Measurements from ENCODE around the gene GPX5. TPM values are rescaled to one million over a fixed set of nuclear protein-coding genes. Genes with fewer than 3 reads are reported as not detected.
"Not testable (repeated sequence)": the region's sequence is repeated elsewhere in the genome, so short reads cannot be mapped to it uniquely, and the experiment has no call there.

Gene GPX5
- total RNA-seq, 2 donors from 2014 or later = not detected

DNA sequence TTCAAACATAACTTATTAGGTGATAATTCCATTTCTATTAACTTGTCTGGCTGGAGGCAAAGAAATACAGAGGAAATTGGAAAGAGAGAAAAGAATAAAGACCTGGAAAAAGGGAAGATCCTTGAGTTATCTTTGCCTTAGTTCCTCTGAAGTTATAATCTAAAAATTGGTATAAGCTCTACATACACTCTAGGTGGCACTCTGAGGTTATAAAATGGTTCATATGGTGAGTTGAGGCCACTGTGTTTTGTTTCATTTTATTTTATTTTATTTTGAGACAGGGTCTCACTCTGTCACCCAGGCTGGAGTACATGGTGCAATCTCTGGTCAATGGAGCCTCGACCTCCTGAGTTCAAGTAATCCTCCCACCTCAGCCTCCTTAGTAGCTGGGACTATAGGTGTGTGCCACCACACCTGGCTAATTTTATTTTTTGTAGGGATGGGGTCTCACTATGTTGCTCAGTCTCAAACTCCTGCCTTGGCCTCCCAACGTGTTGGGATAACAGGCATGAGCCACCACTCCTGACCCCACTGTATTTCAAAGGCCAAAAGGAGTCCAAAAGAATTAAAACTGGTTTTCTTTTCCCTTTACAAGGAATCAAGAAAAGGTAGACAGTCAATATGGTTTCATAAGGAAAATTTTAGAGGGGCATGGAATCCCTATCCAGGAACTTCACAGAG, 29.4 kb upstream of the GPX5 start:
- no peak overlapping the region for H3K4me3 ChIP-seq

DNA sequence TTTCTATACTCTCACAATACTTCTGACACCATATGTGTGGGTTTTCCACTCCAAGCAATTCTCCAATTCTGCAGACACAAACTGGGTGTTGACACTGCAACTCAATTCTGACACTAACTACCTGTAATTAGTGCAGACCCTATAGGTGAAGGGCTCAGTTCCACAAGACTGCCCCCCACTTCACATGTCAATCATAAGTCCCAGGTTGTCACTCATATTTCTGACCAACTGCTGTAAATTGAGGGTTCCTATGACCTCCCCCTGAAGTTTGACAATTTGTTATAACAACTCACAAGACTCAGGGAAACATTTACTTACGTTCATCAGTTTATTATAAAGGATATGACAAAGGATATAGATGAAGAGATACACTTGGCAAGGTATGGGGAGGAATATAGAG, 28.4 kb upstream of the GPX5 start:
- TF ChIP-seq, protein P1, sequence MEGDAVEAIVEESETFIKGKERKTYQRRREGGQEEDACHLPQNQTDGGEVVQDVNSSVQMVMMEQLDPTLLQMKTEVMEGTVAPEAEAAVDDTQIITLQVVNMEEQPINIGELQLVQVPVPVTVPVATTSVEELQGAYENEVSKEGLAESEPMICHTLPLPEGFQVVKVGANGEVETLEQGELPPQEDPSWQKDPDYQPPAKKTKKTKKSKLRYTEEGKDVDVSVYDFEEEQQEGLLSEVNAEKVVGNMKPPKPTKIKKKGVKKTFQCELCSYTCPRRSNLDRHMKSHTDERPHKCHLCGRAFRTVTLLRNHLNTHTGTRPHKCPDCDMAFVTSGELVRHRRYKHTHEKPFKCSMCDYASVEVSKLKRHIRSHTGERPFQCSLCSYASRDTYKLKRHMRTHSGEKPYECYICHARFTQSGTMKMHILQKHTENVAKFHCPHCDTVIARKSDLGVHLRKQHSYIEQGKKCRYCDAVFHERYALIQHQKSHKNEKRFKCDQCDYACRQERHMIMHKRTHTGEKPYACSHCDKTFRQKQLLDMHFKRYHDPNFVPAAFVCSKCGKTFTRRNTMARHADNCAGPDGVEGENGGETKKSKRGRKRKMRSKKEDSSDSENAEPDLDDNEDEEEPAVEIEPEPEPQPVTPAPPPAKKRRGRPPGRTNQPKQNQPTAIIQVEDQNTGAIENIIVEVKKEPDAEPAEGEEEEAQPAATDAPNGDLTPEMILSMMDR (IDR thresholded peaks at IDR 0.05) = no peak
- Histone ChIP-seq H3K27me3 (no peaks in the 10 kb centered on the region), H3K27ac (no peak overlapping the region), H3K4me3 (no peak overlapping the region), H3K36me3 (no peaks in the 10 kb centered on the region), H3K4me1 (no peaks in the 10 kb centered on the region), H3K9me3 (no peaks in the 10 kb centered on the region)
- no peak for DNase-seq (ENCODE audit: low spot score)

More for the DNA sequence above, 29.4 kb upstream of the GPX5 start:
- Histone ChIP-seq H3K36me3 (no peaks in the 10 kb centered on the region), H3K27me3 (no peaks in the 10 kb centered on the region), H3K9me3 (no peaks in the 10 kb centered on the region), H3K27ac (no peak overlapping the region), H3K4me1 (no peaks in the 10 kb centered on the region)
- TF ChIP-seq, protein P1 (IDR thresholded peaks at IDR 0.05) = no peak
- no peak for DNase-seq (ENCODE audit: low spot score)

DNA sequence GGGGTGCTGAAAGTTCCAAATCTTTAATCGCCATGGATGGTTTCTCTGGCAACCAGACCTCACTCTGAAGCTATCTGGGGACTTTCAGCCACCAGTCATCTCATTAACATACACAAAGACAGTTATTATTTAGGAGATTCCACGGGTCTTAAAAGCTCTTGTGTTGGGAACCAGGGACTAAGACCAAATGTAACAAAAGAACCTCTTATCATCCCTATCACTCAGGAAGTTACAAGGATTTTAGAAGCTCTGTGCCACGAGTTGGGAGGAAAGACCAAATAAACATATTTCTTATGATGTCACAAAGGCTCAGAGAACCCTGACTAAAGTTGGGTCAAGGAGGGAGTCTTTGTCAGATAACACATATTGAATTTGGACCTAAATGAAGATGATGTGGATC, 27.8 kb upstream of the GPX5 start:
- TF ChIP-seq, protein P1 (IDR thresholded peaks at IDR 0.05) = no peak
- Histone ChIP-seq H3K4me3 (no peak overlapping the region), H3K36me3 (no peaks in the 10 kb centered on the region), H3K27me3 (no peaks in the 10 kb centered on the region), H3K4me1 (no peaks in the 10 kb centered on the region), H3K27ac (no peak overlapping the region), H3K9me3 (no peaks in the 10 kb centered on the region)
- no peak for DNase-seq (ENCODE audit: low spot score)

DNA sequence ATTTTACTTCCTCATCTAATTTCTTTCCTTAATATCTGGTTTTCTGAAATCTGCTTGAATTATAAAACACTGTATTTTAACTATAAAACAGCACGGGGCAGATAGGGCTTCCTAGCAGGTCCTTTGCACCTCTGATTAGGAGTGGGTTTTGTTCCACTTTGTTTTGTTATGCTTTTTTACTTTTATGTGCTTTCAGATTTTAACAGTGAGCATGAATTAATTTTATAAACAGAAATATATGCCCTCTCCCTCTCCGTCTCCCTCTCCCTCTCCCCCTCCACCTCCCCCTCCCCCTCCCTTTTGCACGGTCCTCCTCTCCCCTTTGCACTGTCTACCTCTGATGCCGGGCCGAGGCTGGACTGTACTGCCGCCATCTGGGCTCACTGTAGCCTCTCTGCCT, 24.4 kb upstream of the GPX5 start:
- H3K36me3 ChIP-seq = no peaks in the 10 kb centered on the region
- H3K27ac ChIP-seq = no peak overlapping the region
- no peaks in the 10 kb centered on the region for H3K4me1 ChIP-seq
- H3K4me3 ChIP-seq = no peak overlapping the region
- no peaks in the 10 kb centered on the region for H3K27me3 ChIP-seq
- no peaks in the 10 kb centered on the region for H3K9me3 ChIP-seq
- TF ChIP-seq, protein P1 (IDR thresholded peaks at IDR 0.05) = no peak
- DNase-seq (ENCODE audit: low spot score) = no peak

DNA sequence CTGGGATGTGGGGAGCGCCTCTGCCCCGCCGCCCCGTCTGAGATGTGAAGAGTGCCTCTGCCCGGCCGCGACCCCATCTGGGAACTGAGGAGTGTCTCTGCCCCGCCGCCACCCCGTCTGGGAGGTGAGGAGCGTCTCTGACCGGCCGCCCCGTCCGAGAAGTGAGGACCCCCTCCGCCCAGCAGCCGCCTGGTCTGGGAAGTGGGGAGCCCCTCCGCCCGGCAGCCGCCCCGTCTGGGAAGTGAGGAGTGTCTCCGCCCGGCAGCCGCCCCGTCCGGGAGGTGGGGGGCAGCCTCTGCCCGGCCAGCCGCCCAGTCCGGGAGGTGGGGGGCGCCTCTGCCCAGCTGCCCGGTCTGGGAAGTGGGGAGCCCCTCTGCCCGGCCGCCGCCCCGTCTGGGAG, 23.5 kb upstream of the GPX5 start:
- not testable (repeated sequence) for H3K27ac ChIP-seq; H3K36me3 ChIP-seq; DNase-seq (ENCODE audit: low spot score); H3K4me1 ChIP-seq; H3K9me3 ChIP-seq; H3K27me3 ChIP-seq; H3K4me3 ChIP-seq

DNA sequence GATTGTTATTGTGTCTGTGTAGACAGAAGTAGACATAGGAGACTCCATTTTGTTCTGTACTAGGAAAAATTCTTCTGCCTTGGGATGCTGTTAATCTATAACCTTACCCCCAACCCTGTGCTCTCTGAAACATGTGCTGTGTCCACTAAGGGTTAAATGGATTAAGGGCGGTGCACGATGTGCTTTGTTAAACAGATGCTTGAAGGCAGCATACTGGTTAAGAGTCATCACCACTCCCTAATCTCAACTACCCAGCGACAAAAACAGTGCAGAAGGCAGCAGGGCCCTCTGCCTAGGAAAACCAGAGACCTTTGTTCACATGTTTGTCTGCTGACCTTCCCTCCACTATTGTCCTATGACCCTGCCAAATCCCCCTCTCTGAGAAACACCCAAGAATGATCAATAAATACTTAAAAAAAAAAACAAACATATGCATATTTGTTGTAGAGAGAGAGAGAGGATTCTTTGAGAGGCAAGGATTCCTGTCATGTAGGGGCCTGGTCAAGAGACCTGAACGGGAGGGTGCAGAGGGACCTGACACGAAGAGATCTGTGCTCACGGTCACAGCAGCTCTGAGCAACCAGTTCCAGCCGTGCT, 22.9 kb upstream of the GPX5 start:
- not testable (repeated sequence) for DNase-seq (ENCODE audit: low spot score); H3K27me3 ChIP-seq; H3K4me3 ChIP-seq; H3K36me3 ChIP-seq; H3K9me3 ChIP-seq; H3K27ac ChIP-seq; H3K4me1 ChIP-seq

DNA sequence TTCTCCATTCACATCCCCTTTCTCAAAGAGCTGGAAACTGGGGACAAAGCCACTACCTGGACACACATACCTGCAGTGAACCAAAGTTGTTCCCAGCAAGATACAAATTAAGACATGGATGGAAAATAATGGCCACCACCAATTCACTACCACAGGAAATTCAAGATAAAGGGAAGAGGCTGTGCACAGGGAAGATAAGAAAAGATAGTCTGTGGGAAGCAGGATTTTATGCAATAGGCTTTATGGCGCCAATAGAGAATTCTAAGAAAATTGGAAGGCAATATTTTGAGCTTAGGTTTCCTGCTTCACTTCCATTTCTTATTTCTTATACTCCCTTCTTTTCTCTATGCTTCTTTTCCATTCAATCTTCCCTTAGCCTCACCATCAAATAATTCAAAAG, 19.9 kb upstream of the GPX5 start:
- Histone ChIP-seq H3K27me3 (no peaks in the 10 kb centered on the region), H3K4me1 (no peaks in the 10 kb centered on the region), H3K36me3 (no peaks in the 10 kb centered on the region), H3K9me3 (no peaks in the 10 kb centered on the region), H3K4me3 (no peak overlapping the region), H3K27ac (no peak overlapping the region)
- TF ChIP-seq, protein P1 (IDR thresholded peaks at IDR 0.05) = no peak
- DNase-seq (ENCODE audit: low spot score) = no peak
